NB4 (cell line): ENCODE data around the gene TBXAS1.

Source experiments
- MYC ChIP-seq: IDR thresholded peaks from 2 replicates; pipeline ENCODE4 v1.6.1; 2011; ENCODE audit warnings: low read depth, low read length
- POLR2A ChIP-seq: IDR thresholded peaks from 2 replicates; pipeline ENCODE4 v1.6.1; 2011; ENCODE audit warnings: mild to moderate bottlenecking; ENCODE audit not compliant: insufficient read length; ENCODE audit errors: extremely low read depth
- TF ChIP-seq, protein P1 (sequence below): IDR thresholded peaks from one replicate; pipeline ENCODE4 v1.5.1; 2012; ENCODE audit warnings: low read depth, low read length
- TF ChIP-seq, protein P2 (sequence below): IDR thresholded peaks from 2 replicates; pipeline ENCODE4 v1.6.1; 2011; ENCODE audit warnings: low read depth, low read length

DNA sequence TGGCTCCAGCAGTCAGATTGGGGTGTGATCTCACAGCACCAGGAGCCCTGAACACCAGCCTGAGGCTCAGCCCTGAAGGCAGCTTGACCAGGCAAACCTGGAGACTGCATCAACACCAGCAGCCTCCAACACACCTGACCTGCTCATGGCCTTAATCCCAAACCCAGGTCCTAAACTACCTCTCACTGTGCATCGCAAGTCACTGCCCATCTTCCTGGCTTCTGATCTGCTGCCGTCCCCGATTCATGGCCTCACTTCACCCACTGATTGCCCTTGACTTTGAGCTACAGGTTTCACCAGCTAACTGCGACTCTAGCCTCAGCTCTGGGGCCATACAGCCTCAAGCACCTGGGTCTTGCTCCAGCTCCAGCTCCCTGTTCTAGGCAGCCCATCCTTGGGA is 184.6 kb downstream of the TBXAS1 start:
- no peak for TF ChIP-seq POLR2A
- no peak for TF ChIP-seq MYC
- TF ChIP-seq, protein P1, sequence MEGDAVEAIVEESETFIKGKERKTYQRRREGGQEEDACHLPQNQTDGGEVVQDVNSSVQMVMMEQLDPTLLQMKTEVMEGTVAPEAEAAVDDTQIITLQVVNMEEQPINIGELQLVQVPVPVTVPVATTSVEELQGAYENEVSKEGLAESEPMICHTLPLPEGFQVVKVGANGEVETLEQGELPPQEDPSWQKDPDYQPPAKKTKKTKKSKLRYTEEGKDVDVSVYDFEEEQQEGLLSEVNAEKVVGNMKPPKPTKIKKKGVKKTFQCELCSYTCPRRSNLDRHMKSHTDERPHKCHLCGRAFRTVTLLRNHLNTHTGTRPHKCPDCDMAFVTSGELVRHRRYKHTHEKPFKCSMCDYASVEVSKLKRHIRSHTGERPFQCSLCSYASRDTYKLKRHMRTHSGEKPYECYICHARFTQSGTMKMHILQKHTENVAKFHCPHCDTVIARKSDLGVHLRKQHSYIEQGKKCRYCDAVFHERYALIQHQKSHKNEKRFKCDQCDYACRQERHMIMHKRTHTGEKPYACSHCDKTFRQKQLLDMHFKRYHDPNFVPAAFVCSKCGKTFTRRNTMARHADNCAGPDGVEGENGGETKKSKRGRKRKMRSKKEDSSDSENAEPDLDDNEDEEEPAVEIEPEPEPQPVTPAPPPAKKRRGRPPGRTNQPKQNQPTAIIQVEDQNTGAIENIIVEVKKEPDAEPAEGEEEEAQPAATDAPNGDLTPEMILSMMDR, result no peak
- TF ChIP-seq, protein P2, sequence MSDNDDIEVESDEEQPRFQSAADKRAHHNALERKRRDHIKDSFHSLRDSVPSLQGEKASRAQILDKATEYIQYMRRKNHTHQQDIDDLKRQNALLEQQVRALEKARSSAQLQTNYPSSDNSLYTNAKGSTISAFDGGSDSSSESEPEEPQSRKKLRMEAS, result no peak
